ENCODE results near the gene RAB5B.

RAB5B gene

GRCh38 chr12:56031987-56032386 lies 58.1 kb downstream of the RAB5B start:
- no peak for DNase-seq
- no peak for TF ChIP-seq GATA1 (IDR thresholded peaks at IDR 0.05; ENCODE audit: low read depth, low read length)
- TF ChIP-seq POLR2A (IDR thresholded peaks at IDR 0.05; ENCODE audit: low read length), result no peak

GRCh38 chr12:56034586-56035332 lies 60.9 kb downstream of the RAB5B start:
- TF ChIP-seq POLR2A (IDR thresholded peaks at IDR 0.05; ENCODE audit: low read length), result no peak
- TF ChIP-seq GATA1 (IDR thresholded peaks at IDR 0.05; ENCODE audit: low read depth, low read length), result no peak
- no peak for DNase-seq

GRCh38 chr12:56037161-56037560 lies 63.3 kb downstream of the RAB5B start:
- DNase-seq, result no peak
- no peak for TF ChIP-seq GATA1 (IDR thresholded peaks at IDR 0.05; ENCODE audit: low read depth, low read length)
- no peak for TF ChIP-seq POLR2A (IDR thresholded peaks at IDR 0.05; ENCODE audit: low read length)

GRCh38 chr12:56038022-56038655 lies 64.3 kb downstream of the RAB5B start:
- no peak for DNase-seq
- TF ChIP-seq GATA1 (IDR thresholded peaks at IDR 0.05; ENCODE audit: low read depth, low read length) (no peak), POLR2A (IDR thresholded peaks at IDR 0.05; ENCODE audit: low read length) (no peak)

- no peak for DNase-seq
- TF ChIP-seq POLR2A (IDR thresholded peaks at IDR 0.05; ENCODE audit: low read length), result no peak
- TF ChIP-seq GATA1 (IDR thresholded peaks at IDR 0.05; ENCODE audit: low read depth, low read length), result no peak
Observed at GRCh38 chr12:56040151-56040550, 66.3 kb downstream of the RAB5B start.

GRCh38 chr12:56040963-56041551 lies 67.2 kb downstream of the RAB5B start:
- no peak for DNase-seq
- TF ChIP-seq GATA1 (IDR thresholded peaks at IDR 0.05; ENCODE audit: low read depth, low read length) (no peak), POLR2A (IDR thresholded peaks at IDR 0.05; ENCODE audit: low read length) (no peak)

- TF ChIP-seq GATA1 (IDR thresholded peaks at IDR 0.05; ENCODE audit: low read depth, low read length) (no peak), POLR2A (IDR thresholded peaks at IDR 0.05; ENCODE audit: low read length) (peak; percentile 100)
Observed at GRCh38 chr12:56041552-56042429, 67.9 kb downstream of the RAB5B start, which contains the start of gene RPS26. Gene RPS26, plus strand, starts transcription at chr12:56041918. Its CDS starts 249 bp downstream, at chr12:56042167.

GRCh38 chr12:56042430-56042813 lies 68.5 kb downstream of the RAB5B start:
- DNase-seq, result peak; percentile 59 to 73

More at GRCh38 chr12:56041552-56042429, 67.9 kb downstream of the RAB5B start, which contains the start of gene RPS26:
- DNase-seq, result peak; percentile 96 to 99

- DNase-seq, result peak in 1 of 2 experiments; percentile 50
- no peak for TF ChIP-seq POLR2A (IDR thresholded peaks at IDR 0.05; ENCODE audit: low read length)
- TF ChIP-seq GATA1 (IDR thresholded peaks at IDR 0.05; ENCODE audit: low read depth, low read length), result no peak
Observed at GRCh38 chr12:56042843-56043242, 69.0 kb downstream of the RAB5B start.

Measured in erythroblast (primary cell).